C4-2B (cell line): ENCODE measurements around the gene GALNT2.

Experiments used
- CTCF ChIP-seq: fragments of 450-650 bp; conservative IDR thresholded peaks from 2 replicates; pipeline ENCODE4 v1.5.1; 2017; ENCODE audit warnings: mild to moderate bottlenecking
- ZFX ChIP-seq: fragments of 450-650 bp; IDR thresholded peaks from 2 replicates; pipeline ENCODE4 v1.6.1; 2017

- TF ChIP-seq CTCF (no peak), ZFX (no peak)
Measured at GRCh38 chr1:230172016-230172537, 105.0 kb downstream of the GALNT2 start.
